T-cell (primary cell): ENCODE results near the gene MYO1F. TPM values are rescaled to one million over a fixed set of nuclear protein-coding genes. Genes with fewer than 3 reads are reported as not detected.
"Not testable (repeated sequence)": the region's sequence is repeated elsewhere in the genome, so short reads cannot be mapped to it uniquely, and the experiment has no call there.

Source experiments
- ATAC-seq, 4 experiments: fragments of 200-7000 bp in 3 of 4; fragments of 150-1000 bp in 1 of 4; cut with Tn5 transposase; replicated peaks in 1 of 4; 1 replicate in 3 of 4; 2 replicates in 1 of 4; pipeline ENCODE4 v1.10.0; 2021; ENCODE audit warnings: moderate library complexity in 3 of 4, mild to moderate bottlenecking in 2 of 4, moderate number of reproducible peaks in 1 of 4
- CTCF ChIA-PET, 2 donors: fragments of 300-600 bp; sonication (Branson Sonifier 250); formaldehyde crosslinking; loops; one replicate each; lab custom pipeline; 2022; ENCODE audit warnings: antibody characterized with exemption in 2 of 2; lab: Charles Lee
- POLR2A ChIA-PET, 2 donors: fragments of 300-600 bp; sonication (Branson Sonifier 250); formaldehyde crosslinking; loops; one replicate each; lab custom pipeline; 2022; ENCODE audit warnings: antibody characterized with exemption in 2 of 2; lab: Charles Lee
- DNase-seq, 35 experiments: peaks; one replicate each; pipeline versions ENCODE4 v3.0.0 to v3.0.0-alpha.2; 2013 to 2023
- H3K27ac ChIP-seq: one replicate; pipeline ENCODE4 v1.5.1; 2013; ENCODE audit warnings: low read length
- H3K27me3 ChIP-seq, 2 experiments: replicated peaks in 1 of 2; 1 replicate in 1 of 2; 2 replicates in 1 of 2; pipeline versions ENCODE4 v1.6.1 to v1.7.0; 2013; ENCODE audit warnings: low read length in 1 of 2, mixed read lengths in 1 of 2; ENCODE audit not compliant: control insufficient read depth in 2 of 2, insufficient read depth in 2 of 2; ENCODE audit errors: extremely low read depth in 1 of 2
- H3K36me3 ChIP-seq, 2 donors: 1 replicate in 1 of 2; 2 replicates in 1 of 2; pipeline versions ENCODE4 v1.6.1 to v1.7.0; 2013; ENCODE audit warnings: low read length in 1 of 2; ENCODE audit not compliant: control insufficient read depth in 2 of 2, insufficient read depth in 1 of 2; ENCODE audit errors: extremely low read depth in 1 of 2
- H3K4me1 ChIP-seq, 2 experiments: 1 replicate in 1 of 2; 2 replicates in 1 of 2; pipeline versions ENCODE4 v1.6.1 to v1.7.0; 2013; ENCODE audit warnings: low read length in 2 of 2, mixed read lengths in 1 of 2; ENCODE audit not compliant: insufficient read depth in 2 of 2, control insufficient read depth in 1 of 2; ENCODE audit errors: extremely low read depth in 1 of 2
- H3K4me3 ChIP-seq, 2 donors: 1 replicate in 1 of 2; 2 replicates in 1 of 2; pipeline versions ENCODE4 v1.5.1 to v1.7.0; 2013; ENCODE audit warnings: mild to moderate bottlenecking in 2 of 2, low read length in 1 of 2, moderate library complexity in 1 of 2; ENCODE audit not compliant: control insufficient read depth in 1 of 2; ENCODE audit errors: extremely low read depth in 1 of 2
- H3K9me3 ChIP-seq: 2 replicates; pipeline ENCODE4 v1.7.0; 2013
- H3K27ac Mint-ChIP-seq, 2 donors: one replicate each; pipeline ENCODE4 v1.8.0; 2020 to 2021; ENCODE audit warnings: mild to moderate bottlenecking in 2 of 2, mixed read lengths in 2 of 2
- H3K27me3 Mint-ChIP-seq, 2 donors: one replicate each; pipeline ENCODE4 v1.8.0; 2021 to 2022; ENCODE audit warnings: mixed read lengths in 2 of 2
- H3K36me3 Mint-ChIP-seq: one replicate; pipeline ENCODE4 v1.8.0; 2021; ENCODE audit warnings: mixed read lengths
- H3K4me1 Mint-ChIP-seq, 3 donors: one replicate each; pipeline ENCODE4 v1.8.0; 2020 to 2022; ENCODE audit warnings: mixed read lengths in 3 of 3, mild to moderate bottlenecking in 1 of 3
- H3K4me3 Mint-ChIP-seq, 3 donors: one replicate each; pipeline ENCODE4 v1.8.0; 2020 to 2022; ENCODE audit warnings: mild to moderate bottlenecking in 3 of 3, mixed read lengths in 3 of 3, moderate library complexity in 3 of 3
- H3K9me3 Mint-ChIP-seq, 3 donors: one replicate each; pipeline ENCODE4 v1.8.0; 2020 to 2022; ENCODE audit warnings: mixed read lengths in 3 of 3
- WGBS: methylation state at CpG from one replicate; pipeline ENCODE4 v1.1.5; 2013; ENCODE audit warnings: missing lambda C conversion rate; ENCODE audit not compliant: insufficient coverage; 5-methylcytosine and 5-hydroxymethylcytosine counted together
- total RNA-seq, 35 experiments: library from RNA in 6 of 35; stranded (reverse) in 6 of 35; fragments of 120-200 nt in 1 of 35; gene quantifications; one replicate each; pipeline versions ENCODE4 v1.2.1 to v1.2.4 and lab custom pipeline; 2013 to 2026

MYO1F gene
- total RNA-seq, 5 donors from 2014 or later (not counting 1 experiment from before 2014, with no cell fraction given): 109 to 363 (median 277) TPM

DNA sequence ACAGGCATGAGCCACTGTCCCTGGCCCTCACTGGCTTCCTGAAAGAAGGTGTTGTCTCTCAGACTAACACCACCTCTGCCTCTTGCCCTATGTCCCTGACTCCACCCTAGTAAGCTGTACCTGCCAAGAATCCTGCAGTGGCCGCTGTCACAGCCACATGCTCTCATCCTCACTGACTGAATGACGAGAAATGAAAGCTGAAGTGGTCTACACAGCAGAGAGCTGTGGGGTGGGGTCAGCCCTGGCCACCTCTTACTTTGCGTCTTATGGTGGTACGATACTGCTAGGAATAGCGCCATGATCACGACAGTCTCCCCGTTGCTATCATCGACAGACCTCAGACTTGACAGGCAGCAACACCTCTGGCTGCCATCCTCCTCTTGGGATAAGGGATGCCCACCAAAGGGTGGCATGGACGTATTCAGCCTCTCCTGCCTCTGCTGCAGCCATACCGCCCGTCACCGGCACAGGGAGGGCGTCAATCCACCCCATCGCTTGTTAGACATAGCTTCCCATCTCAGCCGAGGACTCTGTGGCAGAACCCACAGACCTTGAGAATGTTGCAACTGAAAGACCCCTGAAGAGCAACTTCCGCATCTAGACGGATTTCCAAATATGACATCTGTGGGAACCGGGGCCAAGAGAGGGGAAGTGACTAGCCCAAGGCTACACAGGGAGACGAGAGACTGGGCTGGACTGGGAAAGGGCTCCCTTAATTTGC, 809 bp downstream of the MYO1F start:
- Histone ChIP-seq H3K4me3 (peak overlapping the region; percentile 21 to 81), H3K27ac (peak overlapping the region; percentile 27), H3K4me1 (peaks cover 26 to 98% of the 10 kb centered on the region in 2 experiments), H3K36me3 (no peaks in the 10 kb centered on the region), H3K27me3 (no peaks in the 10 kb centered on the region), H3K9me3 (no peaks in the 10 kb centered on the region)
- DNase-seq: peak in 5 of 35 experiments; percentile 24 to 46 (median 29)
- Mint-ChIP-seq H3K27me3 (no peaks in the 10 kb centered on the region), H3K9me3 (no peaks in the 10 kb centered on the region), H3K36me3 (peaks cover 11% of the 10 kb centered on the region), H3K27ac (peak overlapping the region; percentile 87 to 99), H3K4me3 (peak overlapping the region; percentile 87 to 88 (median 88)), H3K4me1 (peaks cover 73 to 79% (median 77%) of the 10 kb centered on the region in 3 donors)
- 10% methylated on average over 17 of the region's 19 CpGs for WGBS
- peak; percentile 8 to 23 (median 15) for ATAC-seq
- POLR2A ChIA-PET: no interaction called here
- CTCF ChIA-PET: interaction anchor here in 1 of 2 donors (0.7 to 1.3 kb wide), 2 partner anchors 36 to 70 kb away, joined by 3 read pairs; no protein-coding TSS in a partner anchor

DNA sequence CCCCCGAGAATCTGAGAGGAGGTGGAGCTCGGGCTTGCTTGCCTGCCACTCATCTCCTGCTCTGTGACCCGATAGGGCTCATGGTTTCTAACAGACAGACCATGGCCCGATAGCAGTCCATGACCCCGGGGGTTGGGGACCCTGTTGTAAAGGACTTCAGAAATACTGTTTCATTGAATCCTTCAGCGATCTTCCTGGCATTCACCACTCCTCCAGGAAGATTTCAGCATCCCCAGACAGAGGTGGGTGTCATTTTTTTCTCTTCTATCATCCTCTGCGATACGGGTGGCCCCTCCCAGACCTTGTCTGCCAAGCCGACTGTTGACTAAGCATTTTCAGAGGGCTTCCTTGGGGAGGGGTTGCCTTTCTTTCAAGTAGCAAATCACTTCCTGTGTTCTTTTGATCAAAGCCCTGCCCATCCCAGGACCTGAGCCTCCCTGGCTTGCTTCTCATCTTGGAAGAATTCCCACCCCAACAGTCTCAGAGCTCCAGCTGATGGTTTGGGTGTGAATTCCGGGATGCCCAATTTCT, 1.7 kb downstream of the MYO1F start:
- Mint-ChIP-seq H3K4me3 (peak overlapping the region; percentile 87 to 88 (median 88)), H3K4me1 (peaks cover 82 to 88% (median 83%) of the 10 kb centered on the region in 3 donors), H3K9me3 (no peaks in the 10 kb centered on the region), H3K27ac (peak overlapping the region; percentile 87 to 99), H3K36me3 (peaks cover 13% of the 10 kb centered on the region), H3K27me3 (no peaks in the 10 kb centered on the region)
- DNase-seq (peak in 32 of 35 experiments; percentile 16 to 73 (median 47)), ATAC-seq (peak; percentile 60 to 65 (median 63))
- H3K9me3 ChIP-seq: no peaks in the 10 kb centered on the region
- H3K27ac ChIP-seq: peak overlapping the region; percentile 35
- H3K4me3 ChIP-seq: peak overlapping the region; percentile 21 to 81
- ChIA-PET CTCF (interaction anchor here in 1 of 2 donors (0.6 kb wide), 2 partner anchors 24 to 677 kb away, joined by 4 to 5 read pairs; no protein-coding TSS in a partner anchor), POLR2A (interaction anchor here in 1 of 2 donors (0.6 to 0.7 kb wide), 2 partner anchors 130 to 1810 kb away, joined by 3 to 5 read pairs; no protein-coding TSS in a partner anchor)
- 15% methylated on average over 4 of the region's 10 CpGs for WGBS
- peaks cover 31 to 98% of the 10 kb centered on the region in 2 experiments for H3K4me1 ChIP-seq
- no peaks in the 10 kb centered on the region for H3K27me3 ChIP-seq
- H3K36me3 ChIP-seq: no peaks in the 10 kb centered on the region

DNA sequence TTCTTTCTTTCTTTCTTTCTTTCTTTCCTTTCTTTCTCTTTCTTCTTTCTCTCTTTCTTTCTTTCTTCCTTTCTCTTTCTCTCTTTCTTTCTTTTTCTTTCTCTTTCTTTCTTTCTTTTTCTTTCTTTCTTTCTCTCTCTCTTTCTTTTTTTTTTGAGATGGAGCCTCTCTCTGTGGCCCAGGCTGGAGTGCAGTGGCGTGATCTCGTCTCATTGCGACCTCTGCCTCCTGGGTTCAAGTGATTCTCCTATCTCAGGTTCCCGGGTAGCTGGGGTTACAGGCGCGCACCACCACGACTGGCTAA, 2.7 kb downstream of the MYO1F start:
- CTCF ChIA-PET: interaction anchor here in 1 of 2 donors (0.8 kb wide), 1 partner anchor 56 kb away, joined by 5 read pairs; no protein-coding TSS in a partner anchor

DNA sequence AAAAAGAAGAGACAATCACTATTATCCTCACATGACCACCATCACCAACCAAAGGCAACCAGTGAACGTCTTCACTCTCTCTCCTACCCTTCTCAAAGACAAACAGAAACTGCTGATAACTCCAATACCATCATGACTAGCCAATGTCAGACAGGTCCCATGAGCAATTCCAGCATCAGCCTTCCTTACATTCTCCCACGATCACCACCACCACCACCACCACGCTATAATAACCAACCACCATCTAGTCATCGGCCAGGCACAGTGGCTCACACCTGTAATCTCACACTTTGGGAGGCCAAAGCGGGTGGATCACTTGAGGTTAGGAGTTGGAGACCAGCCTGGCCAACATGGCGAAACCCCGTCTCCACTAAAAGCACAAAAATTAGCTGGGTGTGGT, 3.9 kb downstream of the MYO1F start:
- no peaks in the 10 kb centered on the region for H3K27me3 ChIP-seq
- H3K4me1 ChIP-seq: peaks cover 45 to 98% of the 10 kb centered on the region in 2 experiments
- H3K27ac ChIP-seq: peak overlapping the region; percentile 73
- peaks cover 24% of the 10 kb centered on the region for H3K36me3 Mint-ChIP-seq
- peak overlapping the region; percentile 87 to 88 (median 88) for H3K4me3 Mint-ChIP-seq
- DNase-seq (peak in 1 of 35 experiments; percentile 37), ATAC-seq (no peak)
- POLR2A ChIA-PET: no interaction called here
- peak overlapping the region in 1 of 2 donors; percentile 47 for H3K4me3 ChIP-seq
- H3K36me3 ChIP-seq: no peaks in the 10 kb centered on the region
- 43% methylated on average over 1 of the region's 7 CpGs for WGBS
- no peaks in the 10 kb centered on the region for H3K27me3 Mint-ChIP-seq
- H3K9me3 ChIP-seq: no peaks in the 10 kb centered on the region
- H3K9me3 Mint-ChIP-seq: no peaks in the 10 kb centered on the region
- CTCF ChIA-PET: interaction anchor here in 1 of 2 donors (0.6 kb wide), 1 partner anchor 14 kb away, joined by 4 read pairs; no protein-coding TSS in a partner anchor
- peaks cover 89 to 93% (median 90%) of the 10 kb centered on the region in 3 donors for H3K4me1 Mint-ChIP-seq
- H3K27ac Mint-ChIP-seq: peak overlapping the region; percentile 98 to 99

More for the DNA sequence above, 2.7 kb downstream of the MYO1F start:
- not testable (repeated sequence) for H3K27me3 Mint-ChIP-seq, ATAC-seq, H3K27me3 ChIP-seq, H3K9me3 ChIP-seq, H3K9me3 Mint-ChIP-seq, H3K36me3 ChIP-seq, DNase-seq
- POLR2A ChIA-PET: interaction anchor here in 1 of 2 donors (0.6 kb wide), 1 partner anchor 70 kb away, joined by 5 read pairs; no protein-coding TSS in a partner anchor
- Histone ChIP-seq H3K27ac (peak overlapping the region; percentile 73), H3K4me1 (peaks cover 36 to 98% of the 10 kb centered on the region in 2 experiments), H3K4me3 (peak overlapping the region in 1 of 2 donors; percentile 81)
- Mint-ChIP-seq H3K4me1 (peaks cover 89 to 93% (median 90%) of the 10 kb centered on the region in 3 donors), H3K4me3 (peak overlapping the region; percentile 87 to 88 (median 88)), H3K36me3 (peaks cover 15% of the 10 kb centered on the region), H3K27ac (peak overlapping the region; percentile 98 to 99)
- WGBS: 71% methylated on average over 3 of the region's 7 CpGs

DNA sequence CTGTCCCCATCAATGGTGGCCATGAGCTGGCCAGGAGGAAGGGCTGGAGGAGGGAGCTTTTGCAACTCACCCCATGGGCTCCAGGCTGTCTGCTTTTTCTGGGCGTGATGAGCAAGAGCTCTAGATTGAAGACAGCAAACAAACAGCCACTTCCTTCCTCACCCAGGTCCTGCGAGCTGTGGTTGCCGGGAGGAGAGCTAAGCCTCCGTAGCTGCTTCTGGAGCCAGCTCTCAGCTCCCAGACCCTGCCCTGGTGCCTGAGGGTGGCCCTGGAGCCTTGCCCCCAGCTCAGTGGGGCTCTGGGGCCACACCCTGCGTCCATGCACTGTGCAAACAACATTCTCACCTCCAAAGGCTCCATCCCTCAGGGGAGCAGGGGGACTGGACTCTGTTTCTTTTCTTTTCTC, 6.2 kb downstream of the MYO1F start:
- peak overlapping the region; percentile 98 to 99 for H3K27ac Mint-ChIP-seq

More for the DNA sequence above, 6.2 kb downstream of the MYO1F start:
- Histone ChIP-seq H3K4me1 (peaks cover 32 to 98% of the 10 kb centered on the region in 2 experiments), H3K9me3 (no peaks in the 10 kb centered on the region), H3K4me3 (peak overlapping the region; percentile 36 to 67), H3K27me3 (no peaks in the 10 kb centered on the region), H3K27ac (peak overlapping the region; percentile 81), H3K36me3 (no peaks in the 10 kb centered on the region)
- H3K36me3 Mint-ChIP-seq: peaks cover 24% of the 10 kb centered on the region
- WGBS: 0% methylated on average over 3 of the region's 5 CpGs
- H3K4me1 Mint-ChIP-seq: peaks cover 78 to 88% (median 79%) of the 10 kb centered on the region in 3 donors
- ATAC-seq (peak; percentile 65 to 74 (median 70)), DNase-seq (peak; percentile 44 to 76 (median 58))
- no peaks in the 10 kb centered on the region for H3K9me3 Mint-ChIP-seq
- peak overlapping the region; percentile 79 to 88 (median 87) for H3K4me3 Mint-ChIP-seq
- no peaks in the 10 kb centered on the region for H3K27me3 Mint-ChIP-seq
- ChIA-PET POLR2A (interaction anchor here in 1 of 2 donors (0.5 kb wide), 1 partner anchor 17 kb away, joined by 3 read pairs; no protein-coding TSS in a partner anchor), CTCF (interaction anchor here (0.5 to 1.4 kb wide), 5 partner anchors 9 to 717 kb away, joined by 3 to 12 read pairs (median 4); no protein-coding TSS in a partner anchor)
